COLO668 (cell line): ENCODE results near the gene PNPLA2.

Source experiments
- DNase-seq: peaks from one replicate; lab custom pipeline; 2025; ENCODE audit not compliant: unreplicated experiment; lab: John Stamatoyannopoulos, UW

Gene PNPLA2

DNA sequence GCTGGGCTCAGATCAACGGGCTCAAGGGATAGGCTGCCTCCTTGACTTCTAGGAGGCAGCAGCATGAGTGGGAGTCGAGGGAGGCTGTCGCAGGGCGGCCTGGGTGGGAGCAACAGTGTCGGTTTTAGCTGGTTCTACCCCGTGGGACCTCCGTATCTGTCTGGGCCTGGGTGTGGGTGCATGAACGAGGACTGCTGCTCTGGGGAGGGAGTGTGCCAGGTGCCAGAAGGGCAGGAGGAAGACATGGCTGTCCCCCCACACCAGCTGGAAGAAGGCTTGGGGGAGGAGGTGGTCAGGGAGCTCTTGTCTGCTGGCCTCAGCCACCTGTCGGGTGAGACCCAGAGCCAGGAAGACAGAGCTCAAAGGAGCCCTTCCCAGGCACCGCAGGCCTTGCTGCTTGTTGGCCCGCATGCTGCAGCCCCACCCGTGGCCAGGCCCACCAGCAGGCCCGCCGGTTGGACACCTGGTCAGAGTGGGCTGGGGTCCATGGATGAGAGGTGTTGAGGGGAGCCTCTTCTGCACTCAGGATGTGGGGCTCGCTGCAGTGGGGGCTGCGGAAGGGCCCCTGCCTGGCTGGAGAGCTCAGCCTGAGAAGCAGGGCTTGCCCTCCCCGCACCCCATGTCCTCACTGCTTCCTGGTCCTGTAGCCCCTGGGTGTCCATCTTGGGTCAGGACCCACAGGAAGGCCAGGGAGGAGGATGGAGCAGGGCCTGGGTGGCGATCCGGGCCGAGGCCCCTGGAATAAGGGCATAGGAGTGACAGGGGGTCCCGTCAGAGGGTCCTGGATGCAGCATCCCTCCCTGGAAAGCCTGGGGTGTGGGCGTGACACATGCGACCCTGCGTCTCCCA is 32.3 kb upstream of the PNPLA2 start:
- DNase-seq: no peak

- DNase-seq: no peak
These were observed 31.5 kb upstream of the PNPLA2 start for GRCh38 chr11:787084-787675.

- DNase-seq: no peak
These were observed 30.6 kb upstream of the PNPLA2 start for GRCh38 chr11:788009-788640.

DNA sequence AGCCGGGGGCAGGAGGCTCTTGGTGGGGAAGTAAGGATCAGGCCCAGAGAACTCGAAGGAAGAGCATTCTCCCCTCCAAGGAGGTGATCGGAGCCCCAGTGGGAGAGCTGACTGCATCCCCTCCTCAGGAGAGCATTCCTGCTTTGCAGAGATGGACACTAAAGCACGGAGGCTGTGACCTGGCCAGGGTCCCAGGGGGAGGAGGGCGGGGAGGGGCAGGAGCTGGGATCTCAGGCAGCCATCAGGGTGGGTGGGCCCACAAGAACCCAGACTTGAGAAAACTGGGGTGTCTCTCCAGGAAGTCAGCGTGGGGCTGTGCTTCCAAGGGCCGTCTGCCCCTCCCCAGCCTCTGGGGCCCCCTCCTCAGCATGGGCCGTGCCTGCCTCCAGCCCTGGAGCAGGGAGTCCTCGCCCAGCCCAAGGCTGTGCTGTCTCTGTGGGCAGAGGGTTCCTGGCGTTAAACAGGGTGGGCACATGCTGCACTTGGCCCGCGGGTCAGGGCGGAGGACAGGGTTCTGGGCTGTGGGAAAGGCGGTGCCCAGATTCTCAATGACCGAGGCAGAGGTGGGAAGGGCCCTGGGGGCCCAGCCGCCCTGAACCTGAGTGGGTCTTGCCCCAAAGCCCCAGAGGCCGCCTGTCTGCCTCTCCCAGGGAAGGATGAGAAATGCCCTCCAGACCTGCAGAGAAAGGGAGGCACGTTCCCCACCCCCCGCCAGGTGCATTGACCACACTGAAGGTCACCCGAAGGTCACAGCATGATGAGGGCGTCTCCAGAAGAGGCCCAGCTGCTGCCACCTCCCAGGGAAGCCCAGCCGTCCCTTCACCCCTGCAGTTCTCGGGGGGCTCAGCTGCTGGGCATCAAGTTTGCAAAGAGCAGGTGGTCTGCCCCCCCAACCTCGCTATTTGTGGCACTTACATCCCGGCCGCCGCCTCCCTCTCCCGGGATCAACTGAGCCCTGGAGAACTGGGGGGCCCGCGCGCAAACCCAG is 29.5 kb upstream of the PNPLA2 start:
- peak; percentile 13 for DNase-seq

- peak; percentile 37 for DNase-seq
These were observed 28.8 kb upstream of the PNPLA2 start, which contains the start of gene CEND1 for GRCh38 chr11:789943-790342. Gene CEND1, minus strand, starts transcription at chr11:790090. Its CDS starts 1,514 bp downstream, at chr11:788576.

- no peak for DNase-seq
These were observed 27.8 kb upstream of the PNPLA2 start for GRCh38 chr11:790721-791564.

DNA sequence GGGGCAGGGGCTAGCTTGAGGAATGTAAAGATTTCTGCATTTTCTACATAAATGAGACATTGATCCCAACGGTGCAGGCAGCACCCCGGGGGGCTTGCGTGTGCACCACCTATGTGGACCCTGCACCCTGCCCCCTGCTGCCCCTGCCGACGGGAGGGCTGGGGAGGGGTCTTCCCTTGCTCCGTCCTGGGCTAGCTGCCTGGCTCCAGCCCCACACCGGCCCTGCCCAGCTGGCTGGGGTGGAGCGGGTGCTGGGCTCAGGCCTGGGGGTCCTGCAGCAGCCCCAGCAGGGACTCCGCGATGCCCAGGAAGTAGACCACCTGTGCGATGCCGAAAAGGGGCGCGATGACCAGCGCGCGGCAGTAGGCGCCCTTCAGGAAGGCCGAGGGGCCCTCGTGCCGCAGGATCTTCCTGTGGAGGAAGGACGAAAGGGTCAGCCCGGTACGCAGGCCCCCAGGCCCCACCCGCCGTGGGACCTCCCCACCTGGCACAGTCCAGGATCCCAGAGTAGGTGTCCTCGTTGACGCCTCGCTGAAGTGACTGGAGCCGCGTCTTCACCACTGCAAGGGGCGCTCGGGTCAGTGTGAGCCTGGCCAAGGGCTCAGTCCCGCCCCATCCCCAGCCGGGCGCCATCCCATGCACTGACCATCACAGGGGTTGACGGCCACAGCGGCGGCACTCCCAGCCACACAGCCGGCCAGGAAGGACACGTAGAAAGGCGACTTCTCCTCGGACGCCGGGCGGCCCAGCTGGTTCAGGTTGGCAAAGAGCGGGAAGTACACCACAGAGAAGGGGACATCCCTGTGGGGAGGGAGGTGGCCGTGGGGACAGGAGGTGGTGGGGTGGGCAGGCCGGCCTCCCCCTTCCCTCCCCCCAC is 26.8 kb upstream of the PNPLA2 start:
- no peak for DNase-seq

DNA sequence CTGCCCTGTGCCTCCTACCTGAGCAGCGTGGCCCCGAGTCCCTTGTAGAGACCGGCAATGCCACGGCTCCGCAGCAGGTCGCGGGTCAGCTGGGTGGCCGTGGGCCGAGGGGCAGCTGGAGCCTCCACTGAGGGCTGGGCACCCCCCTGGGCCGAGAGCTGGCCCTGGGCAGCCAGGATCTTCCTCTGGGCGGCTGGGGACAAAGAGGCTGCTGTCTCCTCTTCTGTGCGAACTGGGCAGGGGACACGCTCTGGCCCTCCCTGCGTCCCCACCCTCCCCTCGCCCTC is 26.2 kb upstream of the PNPLA2 start:
- no peak for DNase-seq

- peak; percentile 39 for DNase-seq
These were observed 25.8 kb upstream of the PNPLA2 start for GRCh38 chr11:792873-793272.

DNA sequence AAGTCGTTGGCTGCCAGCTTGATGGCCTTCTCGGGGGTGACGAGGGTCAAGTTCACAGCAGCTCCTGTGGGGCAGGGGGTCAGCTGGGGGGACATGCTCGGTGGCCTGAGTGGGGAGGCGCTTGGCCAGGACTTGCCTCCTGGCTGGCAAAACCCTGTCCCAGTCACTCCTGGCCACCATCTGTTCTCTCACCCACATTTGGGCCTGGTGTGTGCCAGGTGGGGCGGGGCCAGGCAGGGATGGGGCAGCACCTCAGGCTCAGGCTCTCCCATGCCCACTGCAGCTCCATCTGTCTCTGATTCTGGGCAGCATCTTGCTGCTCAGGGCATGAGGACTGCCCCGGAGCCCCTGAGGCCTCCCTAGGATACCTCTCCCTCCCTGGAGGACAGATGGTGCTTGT is 25.2 kb upstream of the PNPLA2 start:
- no peak for DNase-seq

DNA sequence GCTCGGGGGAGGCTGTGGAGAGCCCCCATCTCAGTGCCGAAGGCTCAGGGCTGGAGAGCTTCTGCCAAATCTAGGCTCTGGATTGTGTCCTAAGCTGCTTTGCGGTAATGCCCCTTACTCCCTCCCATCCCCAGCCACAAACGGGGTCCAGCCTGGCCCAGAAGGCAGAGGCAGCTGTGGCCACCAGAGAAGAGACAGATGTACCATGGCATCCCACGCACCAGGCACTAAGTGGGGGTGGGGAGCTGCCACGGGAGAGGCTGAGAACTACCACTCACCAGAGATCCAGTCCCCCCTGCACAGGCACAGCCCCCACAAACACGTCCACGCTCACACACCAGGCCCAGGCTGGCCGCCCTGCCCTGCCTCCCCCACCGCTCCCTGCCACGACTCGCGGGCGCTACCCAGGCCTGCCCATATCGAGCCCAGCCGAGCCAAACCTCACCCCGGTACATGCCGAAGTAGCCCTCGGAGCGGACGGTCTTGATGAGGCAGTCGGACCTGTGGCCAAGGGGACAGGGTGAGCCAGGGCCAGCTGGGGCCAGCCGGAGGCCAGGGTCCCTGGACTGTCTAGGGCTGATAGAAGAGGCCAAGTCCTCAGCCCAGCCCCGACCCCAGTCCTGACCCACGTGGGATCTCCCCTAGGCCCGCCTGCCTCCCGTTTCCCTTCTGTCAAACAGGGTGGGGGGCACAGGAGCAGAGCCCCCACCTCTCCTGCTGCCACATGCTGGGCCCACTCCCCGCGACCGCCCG is 24.5 kb upstream of the PNPLA2 start:
- no peak for DNase-seq

DNA sequence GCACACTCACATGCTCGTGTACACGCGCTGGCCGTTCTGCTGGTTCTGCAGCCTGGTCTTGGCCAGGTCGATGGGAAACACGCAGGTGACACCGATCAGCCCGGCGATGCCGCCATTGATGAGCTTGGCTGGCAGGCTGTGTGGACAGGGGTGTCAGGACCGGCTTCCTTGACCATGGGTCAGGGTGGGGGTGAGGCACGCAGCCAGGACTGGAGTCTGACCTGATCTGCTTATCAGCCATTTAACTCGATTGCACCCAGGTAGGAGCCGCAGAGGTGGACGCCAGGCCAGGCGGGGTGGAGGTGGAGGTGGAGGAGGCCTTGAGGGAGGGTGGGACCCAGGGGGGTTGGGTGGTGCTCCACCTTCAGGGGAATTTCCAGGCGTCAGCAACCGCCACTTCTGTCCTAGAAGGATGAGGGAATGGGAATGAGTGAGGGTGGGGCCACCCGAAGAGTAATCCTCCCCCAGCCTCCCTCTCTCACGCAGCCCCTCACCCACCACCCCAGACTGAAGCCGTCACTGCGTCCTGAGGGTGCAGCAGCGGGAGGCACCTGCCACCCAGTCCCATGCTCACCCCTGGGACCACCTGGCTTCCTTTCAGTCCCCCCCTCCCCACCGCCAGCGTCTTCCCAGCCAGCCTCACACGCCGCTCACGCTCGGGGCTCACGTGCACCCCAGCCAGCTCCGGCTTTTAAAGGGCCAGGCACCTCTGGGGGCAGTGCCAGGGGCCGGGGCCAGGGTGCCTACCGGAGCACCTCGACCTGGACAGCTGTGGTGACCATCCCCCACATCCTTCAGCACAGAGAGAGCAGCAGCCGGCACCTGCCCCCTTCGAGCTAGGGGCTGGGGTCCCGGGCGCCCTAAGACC is 23.7 kb upstream of the PNPLA2 start:
- peak; percentile 5 for DNase-seq

- peak; percentile 54 for DNase-seq
These were observed 22.8 kb upstream of the PNPLA2 start for GRCh38 chr11:795634-796564.

GRCh38 chr11:796565-797295 is 22.0 kb upstream of the PNPLA2 start:
- DNase-seq: no peak

DNA sequence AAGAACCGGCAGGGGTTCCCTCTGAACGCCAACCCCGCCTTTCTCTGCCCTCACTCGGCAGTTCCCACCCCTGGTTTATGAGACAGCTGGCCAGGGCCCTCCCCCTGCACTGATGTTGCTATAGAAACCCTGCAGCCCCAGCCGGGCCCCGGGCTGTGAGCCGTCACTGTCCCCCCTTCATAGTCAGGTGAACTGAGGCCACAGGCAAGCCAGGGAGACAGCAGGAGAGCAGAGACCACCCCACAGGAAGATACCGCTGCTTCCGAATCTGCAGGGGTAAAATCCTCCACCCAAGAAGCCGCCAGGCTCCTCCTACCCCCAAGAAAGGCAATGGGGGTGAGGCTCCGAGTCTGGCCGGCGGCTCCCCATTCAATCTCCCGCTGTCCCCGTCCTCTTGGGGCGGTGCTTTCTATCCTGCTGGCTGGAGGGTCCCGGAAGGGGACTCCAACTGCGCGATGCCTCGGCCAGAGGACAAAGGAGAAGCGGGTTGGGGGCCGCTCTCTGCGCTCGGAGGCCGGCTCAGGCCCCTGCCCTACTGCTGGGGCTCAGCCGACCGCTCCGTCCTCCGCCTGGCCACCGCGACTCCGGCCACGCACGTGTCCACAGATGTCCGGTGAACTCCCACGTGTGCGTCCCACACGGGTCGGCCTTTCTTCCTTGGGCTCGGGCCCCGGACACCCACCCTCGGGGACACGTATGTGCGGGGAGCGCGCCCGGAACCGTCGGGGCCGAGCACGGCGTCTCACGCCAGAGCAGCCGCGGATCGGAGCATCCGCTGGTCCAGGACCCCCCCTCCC is 21.2 kb upstream of the PNPLA2 start:
- DNase-seq: peak; percentile 63
